Eye (tissue), 1 donor: Measurements from ENCODE around the gene MAML2.

ENCODE experiments used
- DNase-seq: peaks from one replicate; pipeline ENCODE4 v3.0.0-alpha.2; 2015

The MAML2 gene

GRCh38 chr11:96265220-96265737 lies 77.7 kb downstream of the MAML2 start:
- no peak for DNase-seq

- DNase-seq: no peak
These were observed 78.6 kb downstream of the MAML2 start for GRCh38 chr11:96264364-96264763.

GRCh38 chr11:96263238-96263763 lies 79.7 kb downstream of the MAML2 start:
- DNase-seq: no peak

GRCh38 chr11:96260532-96260931 lies 82.5 kb downstream of the MAML2 start:
- DNase-seq: no peak

GRCh38 chr11:96260067-96260511 lies 82.9 kb downstream of the MAML2 start:
- no peak for DNase-seq

- no peak for DNase-seq
These were observed 83.7 kb downstream of the MAML2 start for GRCh38 chr11:96259134-96259830.

- DNase-seq: no peak
These were observed 84.7 kb downstream of the MAML2 start for GRCh38 chr11:96257972-96258934.

GRCh38 chr11:96257036-96257435 lies 86.0 kb downstream of the MAML2 start:
- DNase-seq: no peak

GRCh38 chr11:96256215-96257011 lies 86.6 kb downstream of the MAML2 start:
- no peak for DNase-seq

GRCh38 chr11:96254854-96255253 lies 88.1 kb downstream of the MAML2 start:
- DNase-seq: no peak

GRCh38 chr11:96254087-96254486 lies 88.9 kb downstream of the MAML2 start:
- DNase-seq: no peak

- peak; percentile 62 for DNase-seq
These were observed 96.1 kb downstream of the MAML2 start for GRCh38 chr11:96246718-96247552.

GRCh38 chr11:96242971-96243647 lies 99.9 kb downstream of the MAML2 start:
- DNase-seq: peak; percentile 97

- no peak for DNase-seq
These were observed 100.7 kb downstream of the MAML2 start for GRCh38 chr11:96242191-96242847.

- DNase-seq: no peak
These were observed 101.6 kb downstream of the MAML2 start for GRCh38 chr11:96241331-96241841.

- no peak for DNase-seq
These were observed 104.3 kb downstream of the MAML2 start for GRCh38 chr11:96238563-96239135.

- DNase-seq: no peak
These were observed 105.2 kb downstream of the MAML2 start for GRCh38 chr11:96237766-96238266.

GRCh38 chr11:96235751-96236150 lies 107.2 kb downstream of the MAML2 start:
- DNase-seq: no peak

- no peak for DNase-seq
These were observed 108.0 kb downstream of the MAML2 start for GRCh38 chr11:96234866-96235441.
